Measurements from ENCODE around the gene NCS1.

The NCS1 gene

DNA sequence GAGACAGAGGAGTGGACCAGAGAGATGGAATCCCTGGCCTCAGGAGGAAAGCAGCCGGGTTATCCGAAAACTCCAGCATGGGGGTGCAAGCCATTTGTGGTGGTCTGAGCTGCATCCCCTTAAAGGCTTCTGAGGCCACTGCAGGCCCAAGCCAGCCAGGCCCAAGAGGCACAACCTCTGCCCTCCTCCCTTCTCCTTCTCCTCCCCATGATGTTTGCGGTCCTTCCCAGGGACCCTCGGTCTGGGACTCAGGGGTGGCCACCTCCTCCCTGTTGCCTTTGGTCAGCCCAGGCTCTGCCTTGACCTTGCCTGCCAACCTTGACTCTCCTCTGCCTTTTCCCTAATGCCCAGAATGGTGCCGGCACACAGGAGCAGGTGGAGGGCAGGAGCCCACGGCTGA, 4.6 kb downstream of the NCS1 start:
- DNase-seq (ENCODE audit: low read depth) = no peak

GRCh38 chr9:130177898-130178805, 5.9 kb downstream of the NCS1 start:
- no peak for DNase-seq (ENCODE audit: low read depth)

- DNase-seq (ENCODE audit: low read depth) = no peak
These were observed 7.2 kb downstream of the NCS1 start for GRCh38 chr9:130179331-130179907.

- no peak for DNase-seq (ENCODE audit: low read depth)
These were observed 8.3 kb downstream of the NCS1 start for GRCh38 chr9:130180516-130180915.

DNA sequence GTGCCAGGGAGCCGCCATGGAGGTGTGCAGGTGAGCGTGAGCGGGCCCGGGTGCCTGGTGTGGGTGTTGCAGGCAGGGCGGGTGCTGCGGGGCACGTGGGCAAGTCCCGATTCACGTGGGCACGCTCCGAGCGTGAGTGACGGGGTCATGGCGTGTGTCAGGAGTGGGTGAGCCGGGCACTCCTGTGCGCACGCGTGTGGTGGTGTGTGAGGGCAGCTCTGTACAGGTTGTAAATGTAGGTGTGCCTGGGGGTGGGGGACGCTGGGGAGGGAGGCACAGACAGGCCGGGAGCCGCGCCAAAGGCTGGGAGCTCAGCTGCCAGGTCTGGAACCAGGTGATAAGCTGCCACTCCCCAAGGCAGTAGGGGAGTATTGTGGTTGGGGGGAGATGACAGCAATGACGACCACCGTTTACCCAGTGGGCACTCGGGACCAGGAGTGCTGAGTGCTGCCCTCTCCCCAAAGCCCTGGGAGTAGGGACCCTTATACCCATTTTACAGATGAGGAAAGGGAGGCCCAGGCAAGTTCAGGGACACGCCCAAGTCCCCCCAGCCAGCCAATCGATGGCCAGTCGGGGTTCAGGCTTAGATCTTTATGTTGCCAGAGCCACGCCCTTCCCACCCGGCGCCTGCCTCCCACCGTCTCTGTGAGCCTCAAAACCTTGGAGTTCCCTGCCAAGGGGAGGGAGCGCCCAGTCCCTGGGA, 9.6 kb downstream of the NCS1 start:
- DNase-seq (ENCODE audit: low read depth) = no peak

DNA sequence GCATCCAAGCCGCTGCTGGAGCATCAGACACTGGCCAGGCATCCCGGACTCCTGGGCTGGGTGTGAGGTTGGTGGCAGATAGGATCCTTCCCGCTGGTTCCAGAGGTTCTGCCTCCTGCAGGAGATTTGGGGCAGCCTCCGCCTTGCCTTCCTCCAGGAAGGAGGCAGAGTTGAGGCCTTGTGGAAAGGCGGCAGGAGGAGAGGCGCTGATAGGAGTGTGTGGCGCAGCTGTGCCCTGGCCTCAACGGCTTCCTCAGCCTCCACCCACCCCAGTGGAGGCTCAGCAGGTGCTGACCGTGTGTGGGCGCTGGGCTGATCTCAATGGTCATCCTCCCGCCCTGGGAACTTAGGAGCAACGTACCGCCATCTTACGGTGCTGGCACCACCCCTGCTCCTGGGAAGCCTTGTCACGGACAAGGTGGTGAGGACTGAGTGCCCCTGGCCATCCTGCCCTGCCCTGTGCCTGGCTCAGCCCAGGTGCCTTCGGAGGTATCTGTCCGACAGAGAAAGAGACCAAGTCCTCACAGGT, 10.2 kb downstream of the NCS1 start:
- DNase-seq (ENCODE audit: low read depth) = no peak

DNA sequence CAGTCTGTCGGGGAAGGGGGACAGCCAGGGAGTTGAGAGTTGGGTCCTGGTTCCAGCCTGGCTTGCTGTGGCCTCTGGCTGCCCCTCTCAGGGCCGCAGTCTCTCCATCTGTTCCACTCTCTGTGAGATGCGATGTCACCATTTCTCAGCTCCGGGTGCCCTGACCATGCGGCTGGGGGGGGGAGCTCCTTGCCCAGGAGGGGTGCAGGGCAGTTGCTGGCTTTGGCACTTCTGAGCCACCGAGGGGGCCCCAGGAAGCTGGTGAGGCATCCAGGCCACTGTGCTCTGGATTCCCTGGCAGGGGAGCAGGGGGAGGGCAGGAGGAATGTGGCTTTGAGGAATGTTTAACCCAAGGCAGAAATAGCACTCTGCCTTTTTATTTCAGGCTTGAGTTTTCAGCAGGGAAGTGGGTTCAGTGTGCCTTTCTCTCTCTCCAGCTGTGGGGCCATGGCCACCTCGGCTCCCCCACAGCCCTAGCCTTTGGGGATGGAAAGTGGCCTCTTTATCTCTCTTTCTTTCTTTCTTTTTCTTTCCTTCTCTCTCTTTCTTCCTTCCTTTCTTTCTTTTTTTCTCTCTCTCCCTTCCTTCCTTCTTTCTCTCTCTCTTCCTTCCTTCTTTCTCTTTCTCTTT, 11.0 kb downstream of the NCS1 start:
- no peak for DNase-seq (ENCODE audit: low read depth)

- no peak for DNase-seq (ENCODE audit: low read depth)
These were observed 12.8 kb downstream of the NCS1 start for GRCh38 chr9:130185017-130185416.

GRCh38 chr9:130185490-130186031, 13.4 kb downstream of the NCS1 start:
- no peak for DNase-seq (ENCODE audit: low read depth)

DNA sequence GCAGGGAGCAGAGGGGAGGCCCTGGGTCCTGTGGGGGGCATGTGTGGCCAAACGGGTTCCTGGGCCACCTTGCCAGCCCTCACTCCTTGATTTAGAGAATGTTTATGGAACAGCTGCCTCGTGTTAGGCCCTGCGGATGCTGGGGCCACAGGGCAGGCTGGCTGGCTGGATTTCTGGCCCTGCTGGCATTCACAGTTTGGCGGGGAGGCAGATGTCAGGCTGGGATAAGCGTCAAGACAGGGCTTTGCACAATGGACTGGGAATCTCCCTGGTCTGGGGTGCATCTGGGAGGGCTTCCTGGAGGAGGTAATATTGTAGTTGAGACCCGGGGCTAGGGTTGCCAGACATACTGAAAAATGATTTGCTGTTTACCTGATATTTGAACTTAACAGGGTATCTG, 13.8 kb downstream of the NCS1 start:
- DNase-seq (ENCODE audit: low read depth) = no peak

GRCh38 chr9:130186839-130187522, 14.8 kb downstream of the NCS1 start:
- DNase-seq (ENCODE audit: low read depth) = no peak

DNA sequence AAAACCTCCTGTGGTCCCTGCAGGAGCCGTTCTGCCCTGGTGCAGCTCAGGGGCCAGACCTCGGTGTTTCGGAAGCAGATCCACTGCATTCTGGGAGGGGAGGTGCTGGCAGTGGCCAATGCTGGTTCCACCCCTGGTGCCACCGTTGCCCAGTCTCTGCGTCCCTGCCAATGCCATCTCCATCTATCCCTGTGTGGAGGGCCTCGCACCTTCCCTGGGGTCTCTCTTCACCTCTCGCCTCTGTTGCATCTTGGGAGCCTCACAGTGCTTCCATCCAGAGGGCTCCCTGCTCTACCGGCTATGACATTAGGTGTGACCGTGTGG, 15.3 kb downstream of the NCS1 start:
- DNase-seq (ENCODE audit: low read depth) = no peak

GRCh38 chr9:130188860-130189481, 16.8 kb downstream of the NCS1 start:
- DNase-seq (ENCODE audit: low read depth) = no peak

GRCh38 chr9:130189840-130190239, 17.6 kb downstream of the NCS1 start:
- no peak for DNase-seq (ENCODE audit: low read depth)

DNA sequence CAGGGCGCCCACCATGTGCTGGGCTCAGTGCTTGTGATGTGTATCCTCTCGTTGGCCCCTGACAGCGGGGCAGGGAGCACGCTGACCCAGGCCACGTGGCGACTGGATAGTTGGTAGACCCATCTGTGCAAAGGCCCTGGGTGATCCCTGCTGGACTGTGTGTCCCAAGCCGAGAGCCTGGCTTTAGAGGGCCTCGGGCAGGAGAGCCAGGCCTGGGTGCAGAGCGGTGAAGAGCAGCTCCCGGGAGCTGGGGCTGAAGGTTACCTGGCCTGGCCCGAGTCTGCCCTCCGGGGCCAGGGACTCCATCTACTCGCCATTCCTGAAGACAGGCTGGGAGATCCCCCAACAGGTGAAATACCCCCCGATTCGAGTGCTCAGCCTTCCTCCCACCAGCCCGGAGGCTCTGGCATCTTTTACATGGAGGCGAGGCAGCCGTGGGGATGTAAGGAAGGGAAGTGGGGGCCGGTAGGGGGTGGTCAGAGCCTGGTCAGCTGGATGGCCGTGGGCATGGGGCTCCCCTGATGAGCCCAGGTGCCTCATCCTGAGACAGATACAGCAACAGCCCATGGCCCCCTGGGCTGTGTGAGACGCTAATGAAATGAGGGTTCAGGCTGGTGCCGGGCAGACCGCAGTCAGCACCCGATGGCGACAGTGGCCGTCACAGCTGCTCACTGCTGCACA, 19.0 kb downstream of the NCS1 start:
- no peak for DNase-seq (ENCODE audit: low read depth)

GRCh38 chr9:130191749-130192120, 19.5 kb downstream of the NCS1 start:
- DNase-seq (ENCODE audit: low read depth) = no peak

GRCh38 chr9:130192382-130192999, 20.3 kb downstream of the NCS1 start:
- no peak for DNase-seq (ENCODE audit: low read depth)

DNA sequence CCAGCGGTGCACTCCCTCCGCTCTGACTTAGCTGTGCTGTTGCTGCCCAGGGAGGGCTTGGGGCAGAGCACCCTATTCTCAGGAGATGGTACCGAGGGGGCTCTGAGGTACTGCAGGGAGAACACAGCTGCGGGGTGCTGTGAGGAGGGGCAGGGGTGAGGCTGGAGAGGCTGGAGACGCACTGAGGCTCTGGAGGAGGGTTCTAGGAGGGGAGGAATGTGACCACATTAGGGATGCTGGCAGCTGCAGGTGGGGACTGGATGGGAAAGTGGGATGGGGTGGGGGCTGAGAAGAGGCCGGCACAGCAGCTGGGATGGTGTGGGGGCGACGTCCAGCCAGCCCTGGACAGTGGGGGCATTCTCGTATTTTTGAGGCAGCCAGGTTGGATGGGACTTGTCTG, 20.9 kb downstream of the NCS1 start:
- no peak for DNase-seq (ENCODE audit: low read depth)

DNA sequence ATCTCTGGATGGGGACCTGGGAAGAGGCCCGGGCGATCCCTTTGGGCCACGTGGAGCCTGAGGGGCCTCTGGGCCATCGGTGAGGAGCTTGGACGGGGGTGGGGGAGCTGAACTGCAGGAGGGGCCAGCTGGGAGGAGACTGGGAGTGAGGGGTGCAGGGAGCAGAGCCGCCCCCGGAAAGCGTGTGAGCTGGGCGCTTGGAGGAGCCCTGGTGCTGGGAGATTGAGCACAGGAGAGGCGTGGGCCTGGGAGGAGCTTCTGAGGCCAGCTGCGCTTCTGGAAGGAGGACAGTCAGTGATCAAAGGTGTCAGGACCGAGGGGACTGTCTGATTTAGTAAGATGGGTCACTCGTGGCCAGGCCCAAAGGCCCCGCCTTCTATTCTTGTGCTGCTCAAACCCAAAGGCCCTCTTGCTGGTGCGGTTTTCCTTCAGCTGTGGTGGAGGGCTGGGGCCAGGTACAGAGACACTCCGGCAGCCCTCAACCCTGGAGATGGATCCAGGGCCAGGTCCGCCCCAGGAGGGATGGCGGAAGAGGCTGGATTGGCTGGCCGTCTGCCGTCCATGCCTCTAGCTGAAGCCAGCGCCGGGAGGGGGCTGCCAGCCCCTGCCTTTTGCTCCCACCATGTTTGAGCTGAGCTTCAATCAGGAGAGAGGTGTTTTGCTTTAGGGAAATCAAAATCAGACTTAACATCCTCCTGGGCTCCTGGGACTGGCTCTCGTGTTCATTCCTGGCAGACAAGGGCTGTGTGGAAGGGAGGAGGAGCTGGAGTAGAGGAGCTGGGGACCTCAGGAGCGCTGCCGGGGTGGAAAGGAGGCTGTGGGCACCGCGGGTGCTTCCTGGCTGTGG, 21.6 kb downstream of the NCS1 start:
- DNase-seq (ENCODE audit: low read depth) = no peak
